Spleen (tissue), 7 donors: ENCODE measurements around the gene FHIT.

Source experiments
- CTCF ChIP-seq, 11 experiments: fragments of 200-600 bp in 7 of 11; fragments of 450-650 bp in 4 of 11; sonication (generic) in 4 of 11; IDR thresholded peaks in 8 of 11; conservative IDR thresholded peaks in 3 of 11; 1 replicate in 7 of 11; 2 replicates in 4 of 11; pipeline versions ENCODE4 v1.4.0 to v1.8.0; 2016 to 2021; ENCODE audit warnings: antibody characterized with exemption in 11 of 11, inconsistent platforms in 4 of 11, mild to moderate bottlenecking in 1 of 11
- POLR2A ChIP-seq, 3 donors: fragments of 450-650 bp; IDR thresholded peaks; one replicate each; pipeline ENCODE4 v1.5.1; 2017; ENCODE audit warnings: antibody characterized with exemption in 3 of 3, mild to moderate bottlenecking in 1 of 3
- donor health status: DM: no; HTN: no; CAD: no; lungs with moderate emphysema.
- donor health status: DM: no; HTN: no; CAD: no.
- donor health status: DM: no; HTN: no; CAD: no.

GRCh38 chr3:59802045-59802444 is 1449.2 kb downstream of the FHIT start:
- TF ChIP-seq POLR2A (IDR thresholded peaks at IDR 0.05), result no peak
- no peak for TF ChIP-seq CTCF (IDR thresholded peaks at IDR 0.05 in 8 of 11, conservative IDR thresholded peaks at IDR 0.05 in 3 of 11)
